B cell (primary cell): ENCODE measurements around the gene CLASP1.

Experiments
- CTCF ChIP-seq: fragments of 200-600 bp; IDR thresholded peaks from one replicate; pipeline ENCODE4 v1.8.0; 2022; ENCODE audit warnings: antibody characterized with exemption, mild to moderate bottlenecking
- EZH2 ChIP-seq: IDR thresholded peaks from 2 replicates; pipeline ENCODE4 v1.6.1; 2012; ENCODE audit warnings: borderline replicate concordance, low read depth, mild to moderate bottlenecking, moderate library complexity, low read length; ENCODE audit not compliant: insufficient read depth, poor library complexity, severe bottlenecking

GRCh38 chr2:121567452-121567851 is 81.8 kb downstream of the CLASP1 start:
- TF ChIP-seq CTCF (no peak), EZH2 (no peak)
